Measurements from ENCODE around the gene LRRC10B. TPM values are rescaled to one million over a fixed set of nuclear protein-coding genes. Genes with fewer than 3 reads are reported as not detected.

Gene LRRC10B
- polyA plus RNA-seq, 4 donors, result 0.22 to 2.6 (median 0.53) TPM; not detected in 1

- no peak overlapping the region for H3K27ac ChIP-seq (ENCODE audit: low read depth in 1 of 3, low read length in 2 of 3)
- no peak overlapping the region for H3K4me3 ChIP-seq (ENCODE audit: low read depth in 1 of 3, low read length in 3 of 3)
- 35 to 43% (median 41%) methylated on average over 15 of the region's 15 CpGs for WGBS, 3 donors
- H3K4me1 ChIP-seq (ENCODE audit: control insufficient read depth in 3 of 3, insufficient read depth in 2 of 3, low read depth in 1 of 3, low read length in 2 of 3), result peaks cover 0 to 6% (median 0%) of the 10 kb centered on the region in 3 donors
- DNase-seq (peak in 1 of 2 donors; percentile 21), FAIRE-seq (no peak)
- peaks cover 0 to 2% (median 0%) of the 10 kb centered on the region in 3 donors for H3K36me3 ChIP-seq (ENCODE audit: control insufficient read depth in 3 of 3, insufficient read depth in 2 of 3, low read depth in 1 of 3, low read length in 3 of 3)
- peaks cover 5 to 54% (median 29%) of the 10 kb centered on the region in 3 donors for H3K27me3 ChIP-seq (ENCODE audit: control insufficient read depth in 3 of 3, insufficient read depth in 3 of 3, low read length in 3 of 3)
- H3K9me3 ChIP-seq (ENCODE audit: control insufficient read depth in 2 of 2, insufficient read depth in 1 of 2, low read depth in 1 of 2, low read length in 1 of 2), result no peaks in the 10 kb centered on the region
These were observed 45.0 kb downstream of the LRRC10B start for GRCh38 chr11:61553373-61554171.

- Histone ChIP-seq H3K4me3 (ENCODE audit: low read depth in 1 of 3, low read length in 3 of 3) (no peak overlapping the region), H3K27me3 (ENCODE audit: control insufficient read depth in 3 of 3, insufficient read depth in 3 of 3, low read length in 3 of 3) (peaks cover 5 to 55% (median 29%) of the 10 kb centered on the region in 3 donors), H3K4me1 (ENCODE audit: control insufficient read depth in 3 of 3, insufficient read depth in 2 of 3, low read depth in 1 of 3, low read length in 2 of 3) (peaks cover 0 to 6% (median 0%) of the 10 kb centered on the region in 3 donors), H3K27ac (ENCODE audit: low read depth in 1 of 3, low read length in 2 of 3) (no peak overlapping the region), H3K9me3 (ENCODE audit: control insufficient read depth in 2 of 2, insufficient read depth in 1 of 2, low read depth in 1 of 2, low read length in 1 of 2) (no peaks in the 10 kb centered on the region), H3K36me3 (ENCODE audit: control insufficient read depth in 3 of 3, insufficient read depth in 2 of 3, low read depth in 1 of 3, low read length in 3 of 3) (peaks cover 0 to 2% (median 0%) of the 10 kb centered on the region in 3 donors)
- no peak for FAIRE-seq
- DNase-seq, result no peak
- 21 to 39% (median 26%) methylated on average over 13 of the region's 13 CpGs for WGBS, 3 donors
These were observed 45.8 kb downstream of the LRRC10B start for GRCh38 chr11:61554172-61554988.

- DNase-seq (no peak), FAIRE-seq (no peak)
- H3K9me3 ChIP-seq (ENCODE audit: control insufficient read depth in 2 of 2, insufficient read depth in 1 of 2, low read depth in 1 of 2, low read length in 1 of 2), result no peaks in the 10 kb centered on the region
- no peak overlapping the region for H3K27ac ChIP-seq (ENCODE audit: low read depth in 1 of 3, low read length in 2 of 3)
- H3K27me3 ChIP-seq (ENCODE audit: control insufficient read depth in 3 of 3, insufficient read depth in 3 of 3, low read length in 3 of 3), result peaks cover 5 to 61% (median 29%) of the 10 kb centered on the region in 3 donors
- peaks cover 0 to 2% (median 0%) of the 10 kb centered on the region in 3 donors for H3K36me3 ChIP-seq (ENCODE audit: control insufficient read depth in 3 of 3, insufficient read depth in 2 of 3, low read depth in 1 of 3, low read length in 3 of 3)
- H3K4me1 ChIP-seq (ENCODE audit: control insufficient read depth in 3 of 3, insufficient read depth in 2 of 3, low read depth in 1 of 3, low read length in 2 of 3), result peaks cover 0 to 6% (median 0%) of the 10 kb centered on the region in 3 donors
- no peak overlapping the region for H3K4me3 ChIP-seq (ENCODE audit: low read depth in 1 of 3, low read length in 3 of 3)
- 5 to 10% (median 7%) methylated on average over 47 to 57 of the region's 57 CpGs for WGBS, 3 donors
These were observed 46.8 kb downstream of the LRRC10B start for GRCh38 chr11:61555051-61555969.

GRCh38 chr11:61555978-61556377 lies 47.4 kb downstream of the LRRC10B start:
- no peak overlapping the region for H3K4me3 ChIP-seq (ENCODE audit: low read depth in 1 of 3, low read length in 3 of 3)
- no peaks in the 10 kb centered on the region for H3K9me3 ChIP-seq (ENCODE audit: control insufficient read depth in 2 of 2, insufficient read depth in 1 of 2, low read depth in 1 of 2, low read length in 1 of 2)
- 52 to 56% (median 56%) methylated on average over 10 of the region's 10 CpGs for WGBS, 3 donors
- no peak overlapping the region for H3K27ac ChIP-seq (ENCODE audit: low read depth in 1 of 3, low read length in 2 of 3)
- peaks cover 0 to 1% (median 0%) of the 10 kb centered on the region in 3 donors for H3K36me3 ChIP-seq (ENCODE audit: control insufficient read depth in 3 of 3, insufficient read depth in 2 of 3, low read depth in 1 of 3, low read length in 3 of 3)
- peaks cover 5 to 63% (median 32%) of the 10 kb centered on the region in 3 donors for H3K27me3 ChIP-seq (ENCODE audit: control insufficient read depth in 3 of 3, insufficient read depth in 3 of 3, low read length in 3 of 3)
- no peak for FAIRE-seq
- DNase-seq, result no peak
- peaks cover 0 to 6% (median 0%) of the 10 kb centered on the region in 3 donors for H3K4me1 ChIP-seq (ENCODE audit: control insufficient read depth in 3 of 3, insufficient read depth in 2 of 3, low read depth in 1 of 3, low read length in 2 of 3)

- Histone ChIP-seq H3K9me3 (ENCODE audit: control insufficient read depth in 2 of 2, insufficient read depth in 1 of 2, low read depth in 1 of 2, low read length in 1 of 2) (no peaks in the 10 kb centered on the region), H3K36me3 (ENCODE audit: control insufficient read depth in 3 of 3, insufficient read depth in 2 of 3, low read depth in 1 of 3, low read length in 3 of 3) (no peaks in the 10 kb centered on the region), H3K4me1 (ENCODE audit: control insufficient read depth in 3 of 3, insufficient read depth in 2 of 3, low read depth in 1 of 3, low read length in 2 of 3) (peaks cover 0 to 6% (median 0%) of the 10 kb centered on the region in 3 donors), H3K27ac (ENCODE audit: low read depth in 1 of 3, low read length in 2 of 3) (no peak overlapping the region), H3K4me3 (ENCODE audit: low read depth in 1 of 3, low read length in 3 of 3) (no peak overlapping the region), H3K27me3 (ENCODE audit: control insufficient read depth in 3 of 3, insufficient read depth in 3 of 3, low read length in 3 of 3) (peaks cover 5 to 64% (median 32%) of the 10 kb centered on the region in 3 donors)
- 61 to 80% (median 74%) methylated on average over 3 of the region's 3 CpGs for WGBS, 3 donors
- DNase-seq (no peak), FAIRE-seq (no peak)
These were observed 48.1 kb downstream of the LRRC10B start for GRCh38 chr11:61556621-61557020.

Other genes with a start within 250 kb of the LRRC10B start
- 1 to 10 TPM in 3 of 4 donors, under 1 TPM in 1; 0.67 to 3.2 (median 2.1) TPM for gene VWCE, start 213.4 kb upstream of the LRRC10B start, polyA plus RNA-seq
- gene DDB1, start 175.6 kb upstream of the LRRC10B start, polyA plus RNA-seq, result 100 to 1,000 TPM; 137 to 165 (median 153) TPM
- gene TKFC, start 175.5 kb upstream of the LRRC10B start, polyA plus RNA-seq, result 1,000 to 10,000 TPM in 1 of 4 donors, 100 to 1,000 TPM in 3; 240 to 1,038 (median 445) TPM
- 10 to 100 TPM; 30.8 to 48.4 (median 32.0) TPM for gene CYB561A3, start 146.9 kb upstream of the LRRC10B start, polyA plus RNA-seq
- gene TMEM138, start 146.4 kb upstream of the LRRC10B start, polyA plus RNA-seq, result 10 to 100 TPM; 24.9 to 48.3 (median 38.7) TPM
- 10 to 100 TPM; 10.1 to 28.9 (median 13.5) TPM for gene TMEM216, start 116.2 kb upstream of the LRRC10B start, polyA plus RNA-seq
- gene CPSF7, start 78.8 kb upstream of the LRRC10B start, polyA plus RNA-seq, result 10 to 100 TPM; 30.3 to 91.3 (median 47.7) TPM
- 10 to 100 TPM; 43.9 to 63.0 (median 52.1) TPM for gene SDHAF2, start 78.6 kb upstream of the LRRC10B start, polyA plus RNA-seq
- 10 to 100 TPM in 1 of 4 donors, 1 to 10 TPM in 1, under 1 TPM in 2; 0.81 to 12.2 (median 3.0) TPM for gene SYT7, start 72.3 kb downstream of the LRRC10B start, polyA plus RNA-seq
- gene DAGLA, start 171.6 kb downstream of the LRRC10B start, polyA plus RNA-seq, result 10 to 100 TPM in 1 of 4 donors, 1 to 10 TPM in 2, under 1 TPM in 1; 0.22 to 14.9 (median 3.8) TPM
- 10 to 100 TPM; 19.9 to 48.1 (median 22.3) TPM for gene MYRF, start 243.9 kb downstream of the LRRC10B start, polyA plus RNA-seq

Data from small intestine (tissue), 7 donors.